ENCODE measurements around the gene LONRF2.
A peak's percentile ranks its signal among the peaks of the same experiment; 100 is the strongest.

LONRF2 gene

DNA sequence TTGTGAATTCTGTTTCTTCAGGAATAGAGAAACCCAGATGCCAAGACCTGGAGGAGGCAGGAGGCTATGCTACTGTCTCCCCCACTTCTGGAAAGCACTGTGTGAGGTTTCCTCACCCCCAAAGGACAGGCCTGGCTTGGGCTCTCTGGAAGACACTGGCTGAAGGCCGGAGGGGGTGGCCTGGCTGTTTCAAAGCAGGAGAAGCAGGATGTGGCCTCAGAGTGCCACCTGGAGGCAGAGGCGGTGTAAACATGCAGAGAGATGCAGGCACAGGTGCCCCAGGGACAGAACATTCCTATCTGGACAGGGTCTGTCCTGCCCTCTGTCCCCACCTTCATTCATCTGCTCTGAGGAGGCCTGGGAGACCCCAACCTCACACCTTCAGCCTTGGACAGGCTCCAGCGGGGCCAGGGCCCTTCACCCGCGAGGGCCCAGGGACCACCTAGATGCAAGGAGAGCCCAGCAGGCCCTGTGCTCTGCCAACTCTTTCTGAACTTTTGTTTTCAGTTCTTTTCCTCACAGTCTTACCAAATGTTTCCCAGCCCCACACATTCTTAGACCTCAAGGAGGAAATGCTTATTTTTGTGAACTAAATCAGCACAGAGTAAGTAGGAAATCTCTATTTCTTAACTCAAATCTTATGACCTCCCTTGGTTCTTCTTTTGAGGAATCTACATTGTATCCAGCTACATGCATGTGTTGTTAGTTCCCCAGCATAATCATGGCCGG is 79.2 kb downstream of the LONRF2 start:
- Mint-ChIP-seq H3K36me3 (ENCODE audit: insufficient read depth) (no peaks in the 10 kb centered on the region), H3K27ac (ENCODE audit: low read depth) (no peak overlapping the region), H3K9me3 (no peaks in the 10 kb centered on the region), H3K4me3 (no peak overlapping the region), H3K27me3 (peaks cover 30% of the 10 kb centered on the region), H3K4me1 (no peaks in the 10 kb centered on the region)
- peak in 1 of 2 donors; percentile 16 for DNase-seq (ENCODE audit: low spot score in 2 of 2)
- no peak for ATAC-seq (replicated peaks; ENCODE audit: extremely low read depth, poor library complexity, severe bottlenecking)

DNA sequence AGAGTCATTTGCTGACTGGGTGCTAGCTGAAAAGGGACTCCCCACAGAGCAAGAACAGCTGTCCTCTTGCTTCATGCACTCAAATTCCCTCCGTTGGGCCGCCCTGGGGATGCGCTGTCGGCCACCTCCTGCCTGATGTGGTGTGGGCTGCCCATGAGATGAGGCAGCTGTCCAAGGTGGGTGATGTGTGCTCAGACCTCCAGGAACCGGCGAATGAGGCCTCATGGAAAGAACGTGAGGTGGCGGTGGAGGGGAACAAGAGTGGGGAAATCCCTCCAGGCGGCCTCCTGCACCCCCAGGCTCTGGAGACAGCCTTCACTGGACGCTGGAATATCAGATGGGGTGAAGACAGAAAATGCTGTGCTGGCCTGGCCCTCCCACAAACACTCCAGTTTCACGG is 79.8 kb downstream of the LONRF2 start:
- H3K4me1 Mint-ChIP-seq: no peaks in the 10 kb centered on the region

GRCh38 chr2:100241236-100241635 is 81.1 kb downstream of the LONRF2 start:
- DNase-seq (ENCODE audit: low spot score in 2 of 2): no peak
- H3K4me1 Mint-ChIP-seq: no peaks in the 10 kb centered on the region

More for the DNA sequence above, 79.8 kb downstream of the LONRF2 start:
- ATAC-seq (replicated peaks; ENCODE audit: extremely low read depth, poor library complexity, severe bottlenecking): no peak
- Mint-ChIP-seq H3K9me3 (no peaks in the 10 kb centered on the region), H3K4me3 (no peak overlapping the region), H3K36me3 (ENCODE audit: insufficient read depth) (no peaks in the 10 kb centered on the region), H3K27ac (ENCODE audit: low read depth) (no peak overlapping the region), H3K27me3 (peaks cover 30% of the 10 kb centered on the region)
- no peak for DNase-seq (ENCODE audit: low spot score in 2 of 2)

DNA sequence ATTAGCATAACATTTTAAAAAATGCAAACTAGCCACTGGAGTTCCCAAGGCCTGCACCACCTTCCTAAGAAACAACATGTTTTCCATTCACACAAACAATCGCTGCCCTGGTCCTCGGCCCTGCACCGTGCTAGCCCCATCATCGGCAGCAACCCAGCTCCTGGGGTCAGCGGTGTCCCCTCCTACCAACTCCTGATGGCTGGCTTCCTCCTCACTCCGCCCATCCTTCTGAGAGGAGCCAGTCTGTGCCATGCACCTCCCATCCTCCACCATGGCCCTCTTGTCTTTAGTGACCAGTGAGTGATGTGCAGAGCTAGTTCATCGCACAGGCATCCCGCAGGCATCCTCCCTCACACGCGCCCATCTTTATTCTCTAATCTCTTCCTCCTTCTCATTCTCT is 81.9 kb downstream of the LONRF2 start:
- Mint-ChIP-seq H3K27ac (ENCODE audit: low read depth) (no peak overlapping the region), H3K36me3 (ENCODE audit: insufficient read depth) (no peaks in the 10 kb centered on the region), H3K27me3 (peaks cover 12% of the 10 kb centered on the region), H3K4me1 (peaks cover 6% of the 10 kb centered on the region), H3K9me3 (no peaks in the 10 kb centered on the region), H3K4me3 (no peak overlapping the region)
- ATAC-seq (replicated peaks; ENCODE audit: extremely low read depth, poor library complexity, severe bottlenecking) (no peak), DNase-seq (ENCODE audit: low spot score in 2 of 2) (no peak)

More at GRCh38 chr2:100241236-100241635, 81.1 kb downstream of the LONRF2 start:
- H3K4me3 Mint-ChIP-seq: no peak overlapping the region
- H3K9me3 Mint-ChIP-seq: no peaks in the 10 kb centered on the region
- ATAC-seq (replicated peaks; ENCODE audit: extremely low read depth, poor library complexity, severe bottlenecking): no peak
- no peaks in the 10 kb centered on the region for H3K36me3 Mint-ChIP-seq (ENCODE audit: insufficient read depth)
- no peak overlapping the region for H3K27ac Mint-ChIP-seq (ENCODE audit: low read depth)
- peaks cover 20% of the 10 kb centered on the region for H3K27me3 Mint-ChIP-seq

GRCh38 chr2:100239486-100240210 is 82.7 kb downstream of the LONRF2 start:
- Mint-ChIP-seq H3K4me1 (peaks cover 13% of the 10 kb centered on the region), H3K27me3 (peaks cover 12% of the 10 kb centered on the region)

DNA sequence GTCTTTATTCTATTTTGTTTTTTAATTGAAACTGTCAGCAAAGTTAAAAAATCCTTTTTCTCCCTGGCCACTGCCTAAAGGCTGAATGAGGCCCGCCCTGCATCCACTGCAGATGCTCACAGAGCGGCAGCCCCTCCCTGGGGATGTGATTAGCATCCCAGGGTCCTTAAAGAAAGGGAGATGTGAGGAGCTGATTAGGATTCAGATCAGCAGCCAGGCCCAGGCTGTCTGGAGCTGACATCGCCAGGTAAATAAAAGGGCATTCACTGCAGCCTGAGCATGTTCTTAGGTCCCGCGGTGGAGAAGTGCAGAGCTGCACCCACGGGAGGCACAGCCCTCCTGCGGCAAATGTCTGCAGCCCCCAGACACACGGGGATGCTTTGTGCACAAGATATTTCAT is 83.8 kb downstream of the LONRF2 start:
- Mint-ChIP-seq H3K27me3 (peaks cover 12% of the 10 kb centered on the region), H3K36me3 (ENCODE audit: insufficient read depth) (no peaks in the 10 kb centered on the region), H3K4me1 (peaks cover 15% of the 10 kb centered on the region), H3K9me3 (no peaks in the 10 kb centered on the region), H3K4me3 (no peak overlapping the region), H3K27ac (ENCODE audit: low read depth) (no peak overlapping the region)
- DNase-seq (ENCODE audit: low spot score in 2 of 2) (no peak), ATAC-seq (replicated peaks; ENCODE audit: extremely low read depth, poor library complexity, severe bottlenecking) (no peak)

More at GRCh38 chr2:100239486-100240210, 82.7 kb downstream of the LONRF2 start:
- Mint-ChIP-seq H3K36me3 (ENCODE audit: insufficient read depth) (no peaks in the 10 kb centered on the region), H3K9me3 (no peaks in the 10 kb centered on the region), H3K4me3 (no peak overlapping the region), H3K27ac (ENCODE audit: low read depth) (no peak overlapping the region)
- no peak for ATAC-seq (replicated peaks; ENCODE audit: extremely low read depth, poor library complexity, severe bottlenecking)
- DNase-seq (ENCODE audit: low spot score in 2 of 2): no peak

DNA sequence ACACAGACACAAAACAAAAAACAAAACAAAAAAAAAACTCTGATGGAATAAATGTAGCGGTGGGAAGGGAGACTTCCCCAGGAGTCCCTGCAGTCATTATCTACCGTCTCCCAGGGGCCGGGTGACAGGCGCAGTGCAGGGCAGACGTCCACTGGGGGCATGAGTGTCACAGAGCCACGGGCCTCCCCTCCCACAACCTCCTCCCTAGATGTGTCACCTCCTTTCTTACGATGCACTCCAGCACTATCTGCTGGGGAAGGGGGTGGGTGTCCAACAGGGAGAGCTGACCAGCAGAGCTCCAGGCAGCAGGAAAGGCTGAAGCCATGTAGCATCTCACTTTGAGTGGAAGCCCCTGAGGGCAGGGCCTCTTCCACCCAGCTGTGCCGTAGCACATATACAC is 84.5 kb downstream of the LONRF2 start:
- Mint-ChIP-seq H3K4me3 (no peak overlapping the region), H3K36me3 (ENCODE audit: insufficient read depth) (no peaks in the 10 kb centered on the region), H3K4me1 (peaks cover 15% of the 10 kb centered on the region), H3K9me3 (no peaks in the 10 kb centered on the region), H3K27ac (ENCODE audit: low read depth) (no peak overlapping the region), H3K27me3 (peaks cover 12% of the 10 kb centered on the region)
- DNase-seq (ENCODE audit: low spot score in 2 of 2) (no peak), ATAC-seq (replicated peaks; ENCODE audit: extremely low read depth, poor library complexity, severe bottlenecking) (no peak)

DNA sequence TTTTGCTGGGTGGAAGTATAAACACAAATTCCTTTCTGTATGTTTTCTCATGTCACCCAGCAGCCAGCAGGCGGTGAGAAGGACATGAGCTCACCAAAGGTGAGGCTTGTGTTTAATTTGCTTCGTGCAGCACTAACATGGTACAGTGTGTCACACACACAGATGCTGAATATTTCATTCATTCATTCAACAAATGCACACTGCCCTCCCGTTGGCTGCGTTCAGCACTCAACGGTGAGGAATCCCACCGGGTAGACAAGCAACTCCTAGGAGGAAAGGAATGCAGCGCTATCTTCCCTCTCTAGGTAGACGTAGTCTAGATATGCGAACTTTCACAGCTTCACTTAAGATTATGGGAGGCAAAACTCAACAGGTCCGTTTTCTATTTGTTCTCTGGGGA is 85.1 kb downstream of the LONRF2 start:
- peaks cover 12% of the 10 kb centered on the region for H3K27me3 Mint-ChIP-seq
- no peak overlapping the region for H3K4me3 Mint-ChIP-seq
- no peak for DNase-seq (ENCODE audit: low spot score in 2 of 2)
- no peaks in the 10 kb centered on the region for H3K9me3 Mint-ChIP-seq
- H3K27ac Mint-ChIP-seq (ENCODE audit: low read depth): no peak overlapping the region
- H3K4me1 Mint-ChIP-seq: peaks cover 15% of the 10 kb centered on the region
- no peak for ATAC-seq (replicated peaks; ENCODE audit: extremely low read depth, poor library complexity, severe bottlenecking)
- no peaks in the 10 kb centered on the region for H3K36me3 Mint-ChIP-seq (ENCODE audit: insufficient read depth)

DNA sequence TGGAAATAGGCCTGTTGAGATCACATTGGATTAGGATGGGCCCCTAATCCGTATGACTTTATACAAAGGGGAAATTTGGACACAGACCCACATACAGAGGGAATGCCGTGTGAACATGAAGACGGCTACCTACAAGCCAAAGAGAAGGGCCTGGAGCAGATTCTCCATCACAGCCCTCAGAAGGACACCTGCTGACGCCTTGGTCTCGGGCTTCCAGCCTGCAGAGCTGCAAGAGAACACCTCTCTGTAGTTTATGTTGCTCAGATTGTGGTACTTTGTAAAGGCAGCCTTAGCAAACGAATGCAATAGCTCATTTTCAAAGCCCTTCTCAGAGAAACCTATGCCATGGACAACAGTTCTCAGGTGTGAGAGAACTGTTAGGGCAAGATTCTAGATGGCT is 86.1 kb downstream of the LONRF2 start:
- H3K27ac Mint-ChIP-seq (ENCODE audit: low read depth): peak overlapping the region; percentile 58
- DNase-seq (ENCODE audit: low spot score in 2 of 2) (no peak), ATAC-seq (replicated peaks; ENCODE audit: extremely low read depth, poor library complexity, severe bottlenecking) (no peak)
- no peak overlapping the region for H3K4me3 Mint-ChIP-seq
- peaks cover 10% of the 10 kb centered on the region for H3K27me3 Mint-ChIP-seq
- H3K36me3 Mint-ChIP-seq (ENCODE audit: insufficient read depth): no peaks in the 10 kb centered on the region
- H3K4me1 Mint-ChIP-seq: peaks cover 15% of the 10 kb centered on the region
- H3K9me3 Mint-ChIP-seq: no peaks in the 10 kb centered on the region

DNA sequence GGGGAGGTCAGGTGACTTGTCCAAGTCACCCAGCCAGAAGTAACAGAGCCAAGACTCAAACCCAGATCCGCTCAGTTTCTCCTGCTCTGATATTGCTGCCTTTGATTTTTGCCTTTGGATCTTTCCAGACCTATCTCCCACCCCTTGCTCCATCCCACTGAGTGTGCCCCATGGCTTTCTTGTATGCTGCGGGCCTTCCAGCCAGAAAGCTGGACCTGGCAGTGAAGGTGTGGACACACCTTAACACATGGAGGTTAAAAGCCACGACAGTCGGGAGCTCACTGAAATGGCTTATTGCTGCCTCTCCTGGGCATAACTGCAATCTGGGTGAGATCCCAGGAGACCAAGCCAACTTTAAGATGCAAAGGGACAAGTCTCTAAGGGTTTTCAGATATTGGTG is 86.7 kb downstream of the LONRF2 start:
- H3K4me1 Mint-ChIP-seq: peaks cover 15% of the 10 kb centered on the region
- peak overlapping the region; percentile 58 for H3K27ac Mint-ChIP-seq (ENCODE audit: low read depth)
- peaks cover 4% of the 10 kb centered on the region for H3K27me3 Mint-ChIP-seq
- H3K4me3 Mint-ChIP-seq: peak overlapping the region; percentile 2
- no peaks in the 10 kb centered on the region for H3K36me3 Mint-ChIP-seq (ENCODE audit: insufficient read depth)
- ATAC-seq (replicated peaks; ENCODE audit: extremely low read depth, poor library complexity, severe bottlenecking) (no peak), DNase-seq (ENCODE audit: low spot score in 2 of 2) (no peak)
- no peaks in the 10 kb centered on the region for H3K9me3 Mint-ChIP-seq

DNA sequence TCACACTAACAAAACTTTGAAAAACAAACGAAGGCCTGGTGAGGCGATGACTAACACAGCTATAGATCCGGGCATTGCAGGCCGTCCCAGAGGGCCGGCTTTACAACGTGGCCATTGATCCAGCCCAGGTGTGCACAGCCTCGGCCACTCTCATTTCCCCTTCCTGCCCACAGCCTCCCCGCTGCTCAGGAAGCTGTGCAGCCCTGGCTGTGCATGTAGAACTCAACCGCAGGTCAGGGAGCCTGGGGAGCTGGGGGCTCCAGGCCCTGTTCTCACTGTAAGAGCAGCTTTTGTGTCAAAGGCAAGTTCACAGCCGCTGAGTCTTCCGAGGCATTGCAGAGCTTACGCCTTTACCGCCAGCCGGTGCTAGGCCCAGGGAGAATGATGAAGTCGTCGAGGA is 87.2 kb downstream of the LONRF2 start:
- peak; percentile 64 for ATAC-seq (replicated peaks; ENCODE audit: extremely low read depth, poor library complexity, severe bottlenecking)
- Mint-ChIP-seq H3K36me3 (ENCODE audit: insufficient read depth) (no peaks in the 10 kb centered on the region), H3K4me1 (peaks cover 15% of the 10 kb centered on the region), H3K4me3 (peak overlapping the region; percentile 2), H3K9me3 (no peaks in the 10 kb centered on the region), H3K27me3 (no peaks in the 10 kb centered on the region), H3K27ac (ENCODE audit: low read depth) (peak overlapping the region; percentile 58)
- no peak for DNase-seq (ENCODE audit: low spot score in 2 of 2)

GRCh38 chr2:100234141-100234540 is 88.2 kb downstream of the LONRF2 start:
- DNase-seq (ENCODE audit: low spot score in 2 of 2) (no peak), ATAC-seq (replicated peaks; ENCODE audit: extremely low read depth, poor library complexity, severe bottlenecking) (no peak)
- H3K4me1 Mint-ChIP-seq: peaks cover 15% of the 10 kb centered on the region
- no peaks in the 10 kb centered on the region for H3K9me3 Mint-ChIP-seq
- H3K27ac Mint-ChIP-seq (ENCODE audit: low read depth): no peak overlapping the region
- H3K27me3 Mint-ChIP-seq: no peaks in the 10 kb centered on the region
- H3K4me3 Mint-ChIP-seq: no peak overlapping the region
- no peaks in the 10 kb centered on the region for H3K36me3 Mint-ChIP-seq (ENCODE audit: insufficient read depth)

GRCh38 chr2:100233061-100233460 is 89.2 kb downstream of the LONRF2 start:
- Mint-ChIP-seq H3K27me3 (no peaks in the 10 kb centered on the region), H3K4me1 (peaks cover 15% of the 10 kb centered on the region), H3K27ac (ENCODE audit: low read depth) (no peak overlapping the region), H3K36me3 (ENCODE audit: insufficient read depth) (no peaks in the 10 kb centered on the region), H3K4me3 (no peak overlapping the region), H3K9me3 (no peaks in the 10 kb centered on the region)
- DNase-seq (ENCODE audit: low spot score in 2 of 2) (no peak), ATAC-seq (replicated peaks; ENCODE audit: extremely low read depth, poor library complexity, severe bottlenecking) (no peak)
